ENCODE results near the gene ASXL1. TPM values are rescaled to one million over a fixed set of nuclear protein-coding genes. Genes with fewer than 3 reads are reported as not detected.
"Not testable (repeated sequence)": the region's sequence is repeated elsewhere in the genome, so short reads cannot be mapped to it uniquely, and the experiment has no call there.

Gene ASXL1
- total RNA-seq, 1 experiment from 2014 or later, result 74.9 TPM

DNA sequence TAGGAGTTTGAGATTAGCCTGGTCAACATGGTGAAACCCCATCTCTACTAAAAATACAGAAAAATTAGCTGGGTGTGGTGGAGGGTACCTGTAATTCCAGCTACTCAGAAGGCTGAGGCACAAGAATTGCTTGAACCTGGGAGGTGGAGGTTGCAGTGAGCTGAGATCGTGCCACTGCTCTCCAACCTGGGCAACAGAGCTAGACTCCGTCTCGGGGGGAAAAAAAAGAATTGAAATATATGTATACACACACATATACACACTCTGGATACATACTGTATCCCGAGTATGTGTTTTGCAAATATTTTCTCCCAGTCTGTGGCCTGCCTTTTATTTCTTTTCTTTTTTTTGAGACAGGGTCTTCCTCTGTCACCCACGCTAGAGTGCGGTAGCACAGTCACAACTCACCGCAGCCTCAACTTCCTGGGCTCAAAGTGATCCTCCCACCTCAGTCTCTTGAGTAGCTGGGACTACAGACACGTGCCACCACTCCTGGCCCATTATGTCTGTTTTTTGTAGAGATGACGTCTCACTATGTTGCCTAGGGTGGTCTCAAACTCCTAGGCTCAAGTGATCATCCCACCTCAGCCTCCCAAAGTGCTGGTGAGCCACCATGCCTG lies 49.1 kb downstream of the ASXL1 start:
- DNase-seq (ENCODE audit: low spot score), result not testable (repeated sequence)

DNA sequence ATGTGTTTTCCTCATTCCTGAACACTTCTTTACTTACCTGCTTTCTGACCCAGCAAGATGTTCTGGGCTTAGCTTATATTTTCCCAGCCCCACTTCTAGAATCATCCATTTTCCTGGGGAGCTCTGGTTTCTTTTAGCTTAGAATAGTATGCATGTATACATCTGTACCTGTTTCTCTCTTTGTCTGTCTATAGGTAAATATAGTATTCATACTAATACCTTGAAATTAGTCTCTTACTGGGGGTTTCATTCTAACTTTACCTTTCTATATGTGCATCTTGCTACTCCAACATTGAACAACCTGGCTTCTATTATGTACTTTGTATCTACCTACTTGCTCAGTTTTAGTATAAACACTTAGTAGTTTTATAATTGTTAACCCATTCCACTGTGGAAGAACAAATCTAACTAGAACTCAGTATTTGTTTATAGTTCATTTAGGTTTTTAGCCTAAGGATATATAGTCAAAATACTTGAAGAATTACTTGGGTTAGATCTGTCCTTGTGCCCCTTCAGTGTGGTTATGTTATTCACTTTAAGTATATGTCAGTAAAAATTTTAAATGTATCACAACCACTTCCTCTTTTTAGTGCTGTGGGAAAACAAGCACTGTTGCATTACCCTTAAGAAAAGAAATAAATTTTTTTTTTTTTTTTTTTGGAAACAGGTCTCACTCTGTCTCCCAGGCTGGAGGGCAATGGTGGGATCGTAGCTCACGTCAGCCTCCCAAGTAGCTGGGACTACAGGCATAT lies 54.0 kb downstream of the ASXL1 start:
- DNase-seq (ENCODE audit: low spot score), result no peak

DNA sequence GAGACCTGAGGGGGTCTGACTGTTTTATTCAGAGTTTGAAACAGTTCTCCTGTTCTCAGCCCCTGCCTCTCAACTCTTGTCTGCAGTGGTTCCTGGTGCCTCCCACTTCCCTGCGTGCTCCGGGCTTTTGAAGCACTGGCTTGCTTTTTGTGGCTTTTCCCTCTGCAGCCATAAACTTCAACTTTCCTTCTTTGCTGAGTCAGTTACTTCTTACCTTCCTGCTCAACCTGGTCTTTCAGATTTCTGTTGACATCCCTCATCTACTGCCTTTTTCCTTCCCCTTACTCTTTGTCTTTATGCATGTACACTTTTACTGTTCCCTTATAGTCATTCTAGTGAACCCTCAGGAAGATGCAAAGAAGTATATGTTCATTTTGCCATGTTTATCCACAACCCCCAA lies 57.4 kb downstream of the ASXL1 start:
- no peak for DNase-seq (ENCODE audit: low spot score)

DNA sequence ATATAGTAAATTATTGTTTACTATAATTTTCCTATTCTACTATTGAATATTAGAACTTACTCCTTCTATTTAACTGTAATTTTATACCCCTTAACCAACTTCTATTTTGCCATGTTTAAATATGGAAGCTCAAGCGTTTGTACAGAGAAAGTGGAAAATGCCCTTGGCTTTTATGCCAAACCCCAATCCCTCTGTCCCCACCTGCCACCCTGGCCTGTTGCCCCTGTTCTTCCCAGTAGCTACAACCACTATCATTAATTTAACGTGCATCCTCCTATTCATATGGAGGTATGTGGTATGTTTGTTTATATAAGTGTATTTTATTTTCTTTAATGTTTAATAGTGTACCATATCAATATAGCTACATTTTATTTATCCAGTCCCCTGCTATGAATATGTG lies 58.1 kb downstream of the ASXL1 start:
- DNase-seq (ENCODE audit: low spot score), result no peak

DNA sequence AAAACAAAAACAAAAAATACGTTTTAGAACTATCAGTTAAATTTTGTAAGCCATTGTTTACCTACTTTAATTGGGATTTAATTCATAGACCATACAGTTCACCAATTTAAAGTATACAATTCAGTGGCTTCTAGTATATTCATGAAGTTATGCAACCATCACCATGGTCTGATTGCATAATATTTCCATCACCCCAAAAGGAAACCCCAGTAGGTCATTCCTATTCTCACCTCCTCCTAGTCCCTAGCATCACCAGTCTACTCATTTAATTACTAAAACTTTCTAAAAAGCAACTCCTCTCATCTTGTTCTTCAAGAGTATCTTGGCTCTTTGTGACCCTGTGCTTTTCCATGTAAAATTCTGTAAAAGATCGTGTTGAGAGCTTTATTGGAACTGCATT lies 60.2 kb downstream of the ASXL1 start:
- DNase-seq (ENCODE audit: low spot score), result no peak

DNA sequence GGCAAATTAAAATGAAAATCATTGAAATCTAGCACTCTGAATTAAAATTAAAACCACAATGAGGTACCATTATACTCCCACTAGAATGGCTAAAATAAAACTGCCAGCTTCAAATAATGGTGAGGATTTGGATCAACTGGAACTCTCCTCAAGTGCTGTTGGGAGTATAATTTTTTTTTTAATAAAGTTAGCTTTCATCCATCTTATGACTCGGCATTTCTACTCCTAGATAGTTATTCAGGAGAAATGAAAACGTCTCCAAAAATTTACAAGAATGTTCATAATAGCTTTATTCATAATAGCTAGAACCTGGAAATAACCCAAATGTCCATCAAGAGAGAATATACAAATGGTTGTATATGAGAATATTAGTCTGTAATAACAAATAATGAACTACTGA lies 63.2 kb downstream of the ASXL1 start:
- DNase-seq (ENCODE audit: low spot score), result no peak

DNA sequence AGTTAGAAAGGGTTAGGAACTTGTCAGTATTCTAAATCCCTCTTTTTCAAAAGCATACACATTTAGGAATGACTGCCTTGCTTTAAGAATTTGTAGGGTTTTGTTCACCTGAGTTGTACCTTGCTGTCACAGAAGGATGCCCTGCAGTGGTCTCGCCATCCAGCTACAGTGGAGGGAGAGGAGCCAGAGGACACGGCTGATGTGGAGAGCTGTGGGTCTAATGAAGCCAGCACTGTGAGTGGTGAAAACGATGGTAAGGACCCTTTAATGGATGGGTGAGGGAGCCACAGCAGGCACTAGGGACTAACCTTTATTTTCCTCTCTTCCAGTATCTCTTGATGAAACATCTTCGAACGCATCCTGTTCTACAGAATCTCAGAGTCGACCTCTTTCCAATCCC lies 69.9 kb downstream of the ASXL1 start:
- DNase-seq (ENCODE audit: low spot score), result no peak

DNA sequence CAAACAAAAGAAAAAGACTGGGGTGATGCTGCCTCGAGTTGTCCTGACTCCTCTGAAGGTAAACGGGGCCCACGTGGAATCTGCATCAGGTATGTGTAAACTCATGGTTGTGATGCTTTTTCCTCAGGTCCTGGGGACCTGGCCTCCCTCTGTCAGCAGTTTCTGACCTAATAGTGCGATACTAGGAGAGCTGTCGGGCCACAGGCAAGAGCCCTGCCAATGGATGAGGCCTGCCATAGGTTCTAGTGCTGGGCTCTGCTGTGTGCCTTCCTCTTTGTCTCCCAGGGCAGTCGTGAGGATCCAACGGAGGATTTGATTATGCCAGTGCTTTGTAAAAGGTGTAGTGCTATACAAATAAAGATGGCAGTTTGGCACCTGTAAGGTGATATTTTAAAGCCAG lies 71.2 kb downstream of the ASXL1 start:
- no peak for DNase-seq (ENCODE audit: low spot score)

DNA sequence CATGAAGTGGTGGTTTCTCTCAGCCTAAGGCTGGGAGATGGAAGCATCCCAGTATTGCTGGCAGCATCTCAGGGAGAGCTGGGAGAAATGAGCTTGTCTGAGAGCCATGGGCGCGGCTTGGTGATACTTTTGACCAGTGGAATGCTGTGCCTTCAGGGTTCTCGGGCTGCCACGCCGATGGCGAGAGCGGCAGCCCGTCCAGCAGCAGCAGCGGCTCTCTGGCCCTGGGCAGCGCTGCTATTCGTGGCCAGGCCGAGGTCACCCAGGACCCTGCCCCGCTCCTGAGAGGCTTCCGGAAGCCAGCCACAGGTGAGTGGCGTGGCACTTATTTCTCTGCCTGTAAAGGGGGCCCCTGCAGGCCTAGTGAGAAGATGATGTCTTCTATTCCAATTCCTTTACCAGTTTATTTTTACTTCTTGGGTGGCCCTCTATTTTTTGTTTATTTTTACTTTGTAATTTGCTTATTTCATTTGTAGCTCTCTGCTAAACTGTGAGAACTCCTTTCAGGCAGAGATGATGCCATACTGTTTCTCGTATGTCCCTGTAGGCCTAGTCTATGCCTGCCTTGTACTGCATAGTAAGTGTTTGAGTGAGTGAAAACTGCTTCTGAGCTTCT lies 71.7 kb downstream of the ASXL1 start:
- DNase-seq (ENCODE audit: low spot score), result no peak

DNA sequence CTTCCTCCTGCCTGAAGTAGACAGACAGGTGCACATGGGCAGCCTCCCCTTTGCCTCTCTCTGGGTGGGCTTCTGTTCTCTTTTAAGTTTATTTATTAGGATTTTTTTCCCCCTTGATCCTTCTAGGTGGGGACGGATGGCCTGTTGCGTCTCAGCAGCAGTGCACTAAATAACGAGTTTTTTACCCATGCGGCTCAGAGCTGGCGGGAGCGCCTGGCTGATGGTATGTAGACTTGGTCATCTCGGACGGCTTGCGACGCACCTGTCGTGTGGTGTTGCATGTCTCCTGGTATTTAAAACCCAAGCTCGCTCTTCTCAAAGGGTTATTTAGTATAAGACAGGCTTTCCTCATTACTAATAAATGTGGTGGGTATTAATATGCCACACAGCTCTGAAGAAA lies 73.3 kb downstream of the ASXL1 start:
- no peak for DNase-seq (ENCODE audit: low spot score)

DNA sequence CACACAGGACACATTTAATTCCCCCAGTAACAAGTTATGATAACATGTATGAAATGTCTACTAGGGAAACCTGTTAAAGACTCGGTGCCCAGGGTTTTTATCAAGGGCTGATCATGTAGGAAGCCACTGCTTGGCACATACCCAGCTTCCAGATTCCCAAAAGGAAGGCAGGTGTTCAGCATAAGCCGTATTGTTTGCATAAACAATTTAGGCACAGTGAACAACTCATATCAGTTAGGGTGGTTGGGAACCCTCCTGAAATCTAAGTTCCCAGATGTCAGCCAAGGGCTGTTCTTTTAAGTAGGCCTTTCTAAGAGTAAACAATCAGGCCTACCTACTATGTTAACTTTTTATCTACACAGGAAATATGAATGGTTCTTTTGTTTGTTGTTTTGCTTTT lies 74.1 kb downstream of the ASXL1 start:
- no peak for DNase-seq (ENCODE audit: low spot score)

DNA sequence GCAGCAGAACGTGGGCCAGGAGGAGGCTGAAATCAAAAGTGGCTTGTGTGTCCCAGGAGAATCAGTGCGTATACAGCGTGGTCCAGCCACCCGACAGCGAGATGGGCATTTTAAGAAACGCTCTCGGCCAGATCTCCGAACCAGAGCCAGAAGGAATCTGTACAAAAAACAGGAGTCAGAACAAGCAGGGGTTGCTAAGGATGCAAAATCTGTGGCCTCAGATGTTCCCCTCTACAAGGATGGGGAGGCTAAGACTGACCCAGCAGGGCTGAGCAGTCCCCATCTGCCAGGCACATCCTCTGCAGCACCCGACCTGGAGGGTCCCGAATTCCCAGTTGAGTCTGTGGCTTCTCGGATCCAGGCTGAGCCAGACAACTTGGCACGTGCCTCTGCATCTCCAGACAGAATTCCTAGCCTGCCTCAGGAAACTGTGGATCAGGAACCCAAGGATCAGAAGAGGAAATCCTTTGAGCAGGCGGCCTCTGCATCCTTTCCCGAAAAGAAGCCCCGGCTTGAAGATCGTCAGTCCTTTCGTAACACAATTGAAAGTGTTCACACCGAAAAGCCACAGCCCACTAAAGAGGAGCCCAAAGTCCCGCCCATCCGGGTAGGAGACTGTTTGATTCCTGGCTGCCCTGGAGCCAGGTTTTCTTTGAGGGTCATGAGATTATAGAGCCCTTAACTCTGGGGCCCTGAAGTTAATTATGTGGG lies 75.3 kb downstream of the ASXL1 start:
- no peak for DNase-seq (ENCODE audit: low spot score)

DNA sequence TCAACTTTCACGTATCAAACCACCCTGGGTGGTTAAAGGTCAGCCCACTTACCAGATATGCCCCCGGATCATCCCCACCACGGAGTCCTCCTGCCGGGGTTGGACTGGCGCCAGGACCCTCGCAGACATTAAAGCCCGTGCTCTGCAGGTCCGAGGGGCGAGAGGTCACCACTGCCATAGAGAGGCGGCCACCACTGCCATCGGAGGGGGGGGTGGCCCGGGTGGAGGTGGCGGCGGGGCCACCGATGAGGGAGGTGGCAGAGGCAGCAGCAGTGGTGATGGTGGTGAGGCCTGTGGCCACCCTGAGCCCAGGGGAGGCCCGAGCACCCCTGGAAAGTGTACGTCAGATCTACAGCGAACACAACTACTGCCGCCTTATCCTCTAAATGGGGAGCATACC lies 76.3 kb downstream of the ASXL1 start:
- DNase-seq (ENCODE audit: low spot score), result no peak

DNA sequence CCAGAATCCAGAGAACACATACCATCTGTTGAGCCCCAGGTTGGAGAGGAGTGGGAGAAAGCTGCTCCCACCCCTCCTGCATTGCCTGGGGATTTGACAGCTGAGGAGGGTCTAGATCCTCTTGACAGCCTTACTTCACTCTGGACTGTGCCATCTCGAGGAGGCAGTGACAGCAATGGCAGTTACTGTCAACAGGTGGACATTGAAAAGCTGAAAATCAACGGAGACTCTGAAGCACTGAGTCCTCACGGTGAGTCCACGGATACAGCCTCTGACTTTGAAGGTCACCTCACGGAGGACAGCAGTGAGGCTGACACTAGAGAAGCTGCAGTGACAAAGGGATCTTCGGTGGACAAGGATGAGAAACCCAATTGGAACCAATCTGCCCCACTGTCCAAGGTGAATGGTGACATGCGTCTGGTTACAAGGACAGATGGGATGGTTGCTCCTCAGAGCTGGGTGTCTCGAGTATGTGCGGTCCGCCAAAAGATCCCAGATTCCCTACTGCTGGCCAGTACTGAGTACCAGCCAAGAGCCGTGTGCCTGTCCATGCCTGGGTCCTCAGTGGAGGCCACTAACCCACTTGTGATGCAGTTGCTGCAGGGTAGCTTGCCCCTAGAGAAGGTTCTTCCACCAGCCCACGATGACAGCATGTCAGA lies 77.4 kb downstream of the ASXL1 start:
- no peak for DNase-seq (ENCODE audit: low spot score)

DNA sequence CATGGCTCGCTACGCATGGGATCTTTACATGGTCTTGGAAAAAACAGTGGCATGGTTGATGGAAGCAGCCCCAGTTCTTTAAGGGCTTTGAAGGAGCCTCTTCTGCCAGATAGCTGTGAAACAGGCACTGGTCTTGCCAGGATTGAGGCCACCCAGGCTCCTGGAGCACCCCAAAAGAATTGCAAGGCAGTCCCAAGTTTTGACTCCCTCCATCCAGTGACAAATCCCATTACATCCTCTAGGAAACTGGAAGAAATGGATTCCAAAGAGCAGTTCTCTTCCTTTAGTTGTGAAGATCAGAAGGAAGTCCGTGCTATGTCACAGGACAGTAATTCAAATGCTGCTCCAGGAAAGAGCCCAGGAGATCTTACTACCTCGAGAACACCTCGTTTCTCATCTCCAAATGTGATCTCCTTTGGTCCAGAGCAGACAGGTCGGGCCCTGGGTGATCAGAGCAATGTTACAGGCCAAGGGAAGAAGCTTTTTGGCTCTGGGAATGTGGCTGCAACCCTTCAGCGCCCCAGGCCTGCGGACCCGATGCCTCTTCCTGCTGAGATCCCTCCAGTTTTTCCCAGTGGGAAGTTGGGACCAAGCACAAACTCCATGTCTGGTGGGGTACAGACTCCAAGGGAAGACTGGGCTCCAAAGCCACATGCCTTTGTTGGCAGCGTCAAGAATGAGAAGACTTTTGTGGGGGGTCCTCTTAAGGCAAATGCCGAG lies 78.2 kb downstream of the ASXL1 start:
- DNase-seq (ENCODE audit: low spot score), result no peak

DNA sequence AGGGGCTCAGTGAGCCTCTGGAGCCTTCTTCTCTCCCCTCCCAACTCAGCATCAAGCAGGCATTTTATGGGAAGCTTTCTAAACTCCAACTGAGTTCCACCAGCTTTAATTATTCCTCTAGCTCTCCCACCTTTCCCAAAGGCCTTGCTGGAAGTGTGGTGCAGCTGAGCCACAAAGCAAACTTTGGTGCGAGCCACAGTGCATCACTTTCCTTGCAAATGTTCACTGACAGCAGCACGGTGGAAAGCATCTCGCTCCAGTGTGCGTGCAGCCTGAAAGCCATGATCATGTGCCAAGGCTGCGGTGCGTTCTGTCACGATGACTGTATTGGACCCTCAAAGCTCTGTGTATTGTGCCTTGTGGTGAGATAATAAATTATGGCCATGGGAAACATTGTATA lies 78.8 kb downstream of the ASXL1 start:
- no peak for DNase-seq (ENCODE audit: low spot score)

DNA sequence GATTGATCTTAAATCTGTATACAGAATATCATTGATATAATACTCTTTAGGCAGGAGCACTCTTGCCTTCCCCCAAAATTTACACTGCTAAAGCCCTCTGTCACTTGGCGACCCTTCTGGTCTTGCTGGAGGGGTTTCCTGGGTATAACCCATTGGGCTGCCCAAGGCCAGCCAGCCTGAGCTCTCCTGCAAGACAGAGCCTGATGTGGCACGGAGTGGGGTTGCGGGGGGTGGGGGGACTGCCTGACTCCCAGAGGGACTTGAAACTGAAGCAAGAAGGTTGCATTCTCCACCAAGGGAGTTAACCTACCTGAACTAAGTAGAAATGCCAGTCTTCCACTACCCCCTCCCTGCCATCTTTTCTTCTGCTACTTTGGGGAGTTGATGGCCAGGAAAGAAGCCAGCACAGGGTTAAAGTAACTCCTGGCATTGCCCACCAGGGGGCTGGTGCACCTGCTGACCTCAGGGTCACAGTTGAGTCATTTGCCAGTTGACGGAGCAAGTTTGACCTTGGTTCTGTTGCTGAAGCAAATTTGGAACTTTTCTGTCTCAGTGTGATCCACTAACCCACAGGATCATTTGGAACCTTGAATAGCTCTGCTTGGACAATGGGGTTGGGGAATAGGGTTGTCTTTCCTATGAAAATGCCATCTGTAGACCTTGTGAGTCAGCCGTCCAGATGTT lies 79.4 kb downstream of the ASXL1 start:
- DNase-seq (ENCODE audit: low spot score), result peak; percentile 56

DNA sequence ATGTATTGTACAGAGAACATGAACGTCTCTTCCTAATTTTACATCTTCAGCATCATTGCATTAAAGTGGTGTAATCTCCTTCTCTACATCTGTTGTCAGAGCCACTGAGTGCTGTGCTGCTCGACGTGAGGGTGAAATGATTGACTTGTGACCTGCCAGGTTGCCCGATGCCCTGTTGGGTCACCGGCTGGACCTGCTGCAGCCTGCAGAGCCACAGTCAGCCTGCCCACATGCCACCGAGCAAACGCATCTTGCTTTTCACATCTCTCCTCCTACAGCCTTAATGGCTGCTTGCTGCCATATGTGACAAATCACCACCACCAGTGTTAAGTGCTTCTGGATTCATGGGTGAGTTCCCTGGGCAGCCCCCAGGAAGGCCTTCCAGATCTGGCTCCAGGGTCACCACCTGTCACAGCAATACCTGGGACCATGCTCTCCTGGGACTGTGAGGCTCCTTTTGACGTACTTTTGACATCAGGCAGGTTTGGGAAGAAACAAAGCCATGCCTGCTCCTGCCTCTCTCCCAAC lies 80.3 kb downstream of the ASXL1 start:
- no peak for DNase-seq (ENCODE audit: low spot score)

DNA sequence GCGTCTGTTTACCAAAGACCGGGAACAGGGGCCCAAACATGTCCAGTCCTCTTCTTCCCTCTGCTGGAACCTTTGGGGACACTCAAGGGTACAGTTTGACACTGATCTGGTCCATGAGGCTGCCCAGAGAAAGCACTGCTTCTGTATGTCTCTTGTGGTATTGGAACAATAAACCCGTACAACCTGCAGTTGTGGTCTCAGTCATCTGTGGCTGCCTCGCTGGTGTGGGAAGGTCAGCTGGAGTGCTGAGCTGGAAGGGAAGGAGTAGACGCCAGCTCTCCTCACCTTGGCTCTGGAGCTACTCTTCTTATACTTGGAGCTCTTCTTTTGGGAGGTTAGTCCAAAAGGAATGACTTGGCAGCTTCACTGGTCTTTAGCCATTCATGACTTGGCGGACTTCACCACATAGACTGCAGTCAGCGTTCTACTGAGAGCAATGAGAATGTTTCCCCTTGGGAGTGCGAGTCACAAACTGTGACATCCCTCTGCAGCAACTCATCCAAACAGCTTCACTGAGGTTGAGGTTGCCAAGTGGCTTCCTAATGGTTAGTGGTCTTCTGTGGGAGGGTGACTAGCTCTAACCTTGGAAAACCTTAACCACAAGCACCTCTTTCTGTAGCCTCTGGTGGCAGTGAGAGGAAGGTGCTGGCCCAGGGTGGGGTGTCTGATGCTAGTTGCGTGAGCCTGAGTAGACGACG lies 81.2 kb downstream of the ASXL1 start:
- no peak for DNase-seq (ENCODE audit: low spot score)
